Measurements from ENCODE around the gene NAPA.
"Not testable (repeated sequence)": the region's sequence is repeated elsewhere in the genome, so short reads cannot be mapped to it uniquely, and the experiment has no call there.

The NAPA gene

DNA sequence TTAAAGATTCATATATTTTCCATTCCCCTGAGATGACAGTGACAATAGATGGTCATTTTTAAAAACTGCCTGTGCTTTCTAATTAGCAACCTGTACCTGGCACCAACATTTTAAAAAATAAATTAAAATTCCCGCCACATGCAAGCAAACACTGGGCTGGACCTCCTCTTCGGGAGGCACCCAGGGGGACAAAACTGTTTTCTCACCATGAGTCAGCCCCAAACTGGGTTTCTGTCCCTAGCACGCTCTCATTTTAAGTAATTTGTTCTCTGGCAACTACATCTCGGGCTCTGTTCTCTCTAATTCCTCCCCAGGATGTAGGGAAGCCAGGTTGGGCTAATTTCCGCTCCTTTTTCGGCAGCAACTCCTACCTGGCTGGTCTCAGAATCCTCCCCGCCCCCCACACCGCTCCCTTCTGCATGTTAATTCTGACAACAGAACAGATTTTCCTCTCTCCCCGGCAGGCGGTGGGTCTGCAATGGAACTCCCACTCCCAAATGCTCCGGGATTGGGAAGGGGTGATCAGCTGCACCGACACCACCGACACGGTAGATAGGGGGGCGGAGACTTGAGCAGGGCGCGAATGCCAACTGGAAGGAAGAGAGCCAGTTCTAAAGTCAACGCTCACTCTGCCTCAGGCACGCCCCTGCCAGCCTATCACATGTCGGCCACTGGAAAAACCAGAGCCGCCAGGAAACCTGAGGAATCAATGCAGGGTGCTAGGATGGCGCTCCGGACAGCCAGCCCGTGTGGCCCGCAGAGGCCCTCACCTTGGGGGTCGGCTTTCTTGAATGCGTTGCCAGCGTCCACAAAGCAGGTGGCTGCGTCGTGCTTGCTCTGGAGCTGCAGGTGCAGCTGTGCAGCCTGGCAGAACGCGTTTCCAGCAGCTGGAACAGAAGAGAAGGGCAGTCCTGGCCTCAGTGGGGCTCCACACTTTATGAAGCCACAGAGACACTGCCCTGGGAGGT is 14.7 kb downstream of the NAPA start:
- DNase-seq = no peak

DNA sequence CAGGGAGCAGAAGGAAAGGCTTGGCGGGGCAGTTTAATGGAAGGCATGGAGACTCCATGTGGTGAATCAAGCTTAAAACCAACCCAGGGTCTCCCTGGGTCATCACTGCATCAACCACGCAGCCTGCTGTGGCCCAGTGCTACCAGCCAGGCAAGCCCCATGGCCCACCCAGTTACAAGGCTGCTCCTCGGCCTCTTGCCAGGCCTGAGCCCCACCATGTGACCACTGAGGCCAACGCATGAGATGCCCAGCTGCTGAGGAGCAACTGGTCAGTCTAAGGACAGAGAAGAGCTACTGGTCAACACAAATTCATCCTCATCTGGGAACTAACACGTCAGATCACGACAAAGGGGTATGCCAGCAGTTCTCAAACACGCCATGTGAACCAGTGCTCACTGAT is 15.5 kb downstream of the NAPA start:
- DNase-seq = no peak

DNA sequence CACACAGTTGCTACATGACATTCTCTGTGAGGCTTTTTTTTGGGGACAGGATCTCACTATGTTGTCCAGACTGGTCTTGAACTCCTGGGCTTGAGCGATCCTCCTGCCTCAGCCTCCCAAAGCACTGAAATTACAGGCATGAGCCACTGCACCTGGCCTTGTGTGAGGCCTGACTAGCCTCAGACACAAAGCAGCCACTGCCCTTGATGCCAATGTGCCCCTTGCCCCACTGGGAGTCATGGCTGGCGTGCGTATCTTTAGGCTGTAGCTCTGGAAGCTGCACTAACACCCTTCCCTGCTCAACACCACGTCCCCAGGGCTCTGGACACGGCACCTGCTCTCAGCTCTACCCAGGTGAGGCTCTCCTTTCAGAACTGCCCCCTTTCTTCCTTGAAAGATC is 16.3 kb downstream of the NAPA start:
- no peak for DNase-seq

DNA sequence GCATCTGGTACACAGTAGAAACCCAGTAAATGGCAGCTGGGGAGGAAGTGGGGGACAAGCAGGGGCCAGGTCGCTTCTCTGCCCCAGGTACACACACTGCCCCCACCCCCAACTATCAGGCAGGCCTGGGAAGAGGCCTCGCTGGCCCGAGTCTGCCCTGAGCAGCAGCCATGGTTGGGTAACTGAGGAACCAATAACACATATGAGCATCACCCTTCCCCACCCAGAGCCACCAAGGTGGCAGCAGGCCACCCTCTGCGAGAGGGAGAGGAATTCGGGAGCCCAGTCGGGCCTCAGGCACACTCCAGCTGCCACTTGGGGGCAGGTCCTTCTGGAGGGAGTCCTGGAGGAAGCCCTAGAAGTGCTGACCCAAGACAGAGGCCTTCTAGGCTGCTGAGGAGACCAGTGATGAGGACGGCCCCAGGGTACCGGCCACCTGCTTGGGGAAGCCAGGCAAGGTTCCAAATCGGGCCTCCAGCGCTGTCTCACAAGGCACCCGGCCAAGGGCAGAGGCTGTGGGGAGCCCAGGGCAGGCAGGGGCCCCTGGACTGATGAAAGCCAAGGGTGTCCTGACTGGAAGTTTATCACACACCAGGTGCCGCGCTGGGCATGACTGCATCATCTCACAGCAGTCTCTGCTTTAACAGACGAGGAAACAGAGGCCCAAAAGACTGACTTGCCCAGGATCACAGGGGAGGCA is 16.9 kb downstream of the NAPA start:
- no peak for DNase-seq

DNA sequence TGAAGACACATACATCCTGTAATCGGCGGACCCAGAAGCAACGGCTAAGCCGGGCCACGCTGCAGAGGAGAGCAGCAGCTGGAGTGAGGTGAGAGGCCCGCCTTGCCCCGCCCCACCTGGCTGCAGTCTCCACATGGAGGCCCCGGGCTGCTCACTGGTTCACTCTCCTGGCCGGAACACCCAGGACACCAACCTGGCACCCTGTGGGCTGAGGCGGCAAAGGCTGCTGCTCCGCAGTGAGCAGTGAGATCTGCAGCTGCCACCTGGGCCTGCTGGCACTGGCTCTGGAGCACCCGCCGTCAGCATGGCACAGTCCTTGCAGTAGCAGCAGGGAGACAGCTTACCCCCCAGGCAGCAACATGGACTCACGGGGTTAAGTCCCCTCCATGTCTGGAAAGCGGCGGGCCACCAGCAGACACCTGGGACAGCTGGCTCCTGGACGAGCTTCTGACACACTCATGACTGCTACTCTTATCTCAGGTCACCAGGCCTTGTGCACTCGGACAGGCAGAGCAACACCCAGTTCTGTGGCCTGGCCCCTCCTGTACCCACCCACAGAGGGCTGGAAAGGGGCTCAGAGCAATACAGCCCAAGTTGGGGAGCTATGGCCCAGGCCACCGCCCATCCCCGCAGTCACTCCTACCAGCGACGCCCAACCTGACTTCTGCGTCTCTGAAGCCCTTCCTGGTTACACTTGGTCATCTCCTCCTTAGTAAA is 17.7 kb downstream of the NAPA start:
- no peak for DNase-seq

DNA sequence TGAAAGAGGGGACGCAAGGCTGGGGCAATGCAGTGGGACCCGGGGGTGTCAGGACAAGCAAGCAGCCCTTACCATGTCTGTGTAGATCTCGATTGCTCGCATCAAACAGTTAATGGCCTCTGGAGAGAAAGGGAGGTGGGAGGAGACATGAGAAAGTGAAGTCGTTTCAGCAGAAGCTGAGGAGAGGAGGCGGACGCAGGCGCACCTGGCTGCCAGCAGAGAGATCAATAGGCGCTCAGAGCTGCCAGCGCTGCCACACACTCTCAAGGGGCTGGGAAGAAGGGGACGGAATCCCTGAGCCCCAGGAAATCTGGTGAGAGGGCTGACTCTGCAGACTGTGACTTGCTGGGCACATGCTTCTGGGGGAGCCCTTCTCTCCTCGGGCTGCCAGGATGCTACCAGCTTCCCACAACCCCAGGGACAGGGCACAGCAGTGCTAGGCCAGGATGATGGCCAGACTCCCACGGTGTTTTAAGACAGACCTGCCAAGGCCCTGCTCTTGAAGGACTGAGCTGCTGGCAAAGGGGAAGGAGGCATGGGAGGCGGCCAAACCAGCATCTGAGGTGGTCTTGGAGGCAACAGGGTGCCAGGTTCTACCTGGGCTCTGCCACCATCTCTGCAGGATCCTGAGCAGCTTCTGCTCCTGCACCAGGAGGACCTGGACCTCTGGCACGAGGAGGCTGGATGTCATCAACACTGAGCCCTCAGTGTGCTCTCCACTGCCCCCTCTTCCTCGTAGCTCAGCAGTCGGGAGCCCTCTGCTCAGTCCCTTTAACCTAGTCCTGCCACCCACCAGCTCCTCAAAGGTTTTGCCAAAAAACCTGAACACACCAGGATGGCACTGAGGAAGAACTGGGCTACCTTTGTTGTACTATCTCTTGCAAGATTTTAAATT is 19.1 kb downstream of the NAPA start:
- DNase-seq = no peak

DNA sequence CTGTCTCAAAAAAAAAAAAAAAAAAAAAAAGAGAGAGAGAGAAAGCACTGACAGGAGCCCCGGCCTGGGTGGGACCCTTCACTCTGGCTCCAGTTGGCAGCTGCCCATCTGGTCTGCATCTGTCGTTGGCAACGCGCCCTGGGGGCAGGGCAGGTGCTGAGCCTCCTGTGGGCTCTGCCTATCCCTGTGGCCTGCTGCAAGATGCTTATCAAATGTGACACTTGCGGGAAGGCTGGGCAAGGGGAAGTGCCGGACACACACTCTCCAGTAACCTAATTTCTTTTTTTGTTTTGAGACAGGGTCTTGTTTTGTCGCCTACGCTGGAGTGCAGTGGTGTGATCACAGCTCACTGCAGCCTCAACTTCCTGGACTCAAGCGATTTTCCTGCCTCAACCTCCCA is 20.1 kb downstream of the NAPA start:
- DNase-seq = no peak

DNA sequence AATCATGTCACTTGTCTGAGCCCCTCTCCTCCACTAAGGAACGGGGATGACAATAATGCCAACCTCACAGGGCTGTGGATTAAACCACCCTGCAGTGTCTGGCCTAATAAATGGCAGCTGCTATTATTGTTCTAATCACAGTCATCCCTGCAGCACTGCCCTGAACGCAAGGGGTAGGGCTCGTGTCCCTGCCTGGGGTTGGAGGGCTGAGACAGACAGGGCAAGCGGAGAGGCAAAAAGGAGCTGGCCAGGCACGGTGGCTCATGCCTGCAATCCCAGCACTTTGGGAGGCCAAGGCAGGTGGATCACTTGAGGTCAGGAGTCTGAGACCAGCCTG is 20.7 kb downstream of the NAPA start:
- DNase-seq = no peak

DNA sequence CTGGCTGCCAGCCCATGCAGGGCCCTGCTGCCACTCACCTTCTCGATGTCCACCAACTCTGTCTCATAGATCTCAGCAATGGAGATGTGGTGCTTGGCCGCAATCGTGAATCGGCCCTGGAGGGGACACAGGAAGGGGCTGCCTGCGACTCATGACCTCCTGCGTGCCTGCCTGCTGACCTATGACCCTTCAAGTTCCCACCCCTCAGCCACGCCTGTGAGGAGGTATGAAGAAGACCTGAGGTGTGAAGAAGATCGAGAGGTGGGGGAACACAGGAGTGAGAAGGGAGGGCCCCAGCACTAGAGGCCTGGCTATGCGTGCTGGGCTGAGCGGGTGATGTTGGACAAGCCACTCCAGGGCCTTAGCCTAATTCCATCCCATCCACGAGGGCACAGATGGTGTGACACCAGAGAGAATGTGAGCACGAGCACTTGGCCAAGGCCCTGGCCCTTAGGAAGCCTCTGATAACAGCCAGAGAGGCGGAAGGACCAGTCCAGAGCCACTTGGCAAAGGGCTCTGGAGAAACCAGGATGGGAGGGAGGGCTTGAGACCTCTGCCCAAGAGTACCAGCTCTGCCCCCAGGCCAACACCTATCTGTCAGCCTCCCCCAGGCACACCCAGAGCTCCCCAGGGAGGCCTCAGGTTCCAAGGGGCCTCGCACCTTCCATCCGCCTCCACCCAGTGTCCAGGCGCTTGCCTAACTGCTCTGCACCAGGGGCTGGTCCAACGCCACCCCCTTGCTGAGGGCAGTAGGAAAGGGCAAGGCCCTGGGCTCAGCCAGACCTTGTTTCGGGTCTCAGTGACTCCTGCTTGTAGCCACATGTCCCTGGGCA is 21.3 kb downstream of the NAPA start:
- no peak for DNase-seq

DNA sequence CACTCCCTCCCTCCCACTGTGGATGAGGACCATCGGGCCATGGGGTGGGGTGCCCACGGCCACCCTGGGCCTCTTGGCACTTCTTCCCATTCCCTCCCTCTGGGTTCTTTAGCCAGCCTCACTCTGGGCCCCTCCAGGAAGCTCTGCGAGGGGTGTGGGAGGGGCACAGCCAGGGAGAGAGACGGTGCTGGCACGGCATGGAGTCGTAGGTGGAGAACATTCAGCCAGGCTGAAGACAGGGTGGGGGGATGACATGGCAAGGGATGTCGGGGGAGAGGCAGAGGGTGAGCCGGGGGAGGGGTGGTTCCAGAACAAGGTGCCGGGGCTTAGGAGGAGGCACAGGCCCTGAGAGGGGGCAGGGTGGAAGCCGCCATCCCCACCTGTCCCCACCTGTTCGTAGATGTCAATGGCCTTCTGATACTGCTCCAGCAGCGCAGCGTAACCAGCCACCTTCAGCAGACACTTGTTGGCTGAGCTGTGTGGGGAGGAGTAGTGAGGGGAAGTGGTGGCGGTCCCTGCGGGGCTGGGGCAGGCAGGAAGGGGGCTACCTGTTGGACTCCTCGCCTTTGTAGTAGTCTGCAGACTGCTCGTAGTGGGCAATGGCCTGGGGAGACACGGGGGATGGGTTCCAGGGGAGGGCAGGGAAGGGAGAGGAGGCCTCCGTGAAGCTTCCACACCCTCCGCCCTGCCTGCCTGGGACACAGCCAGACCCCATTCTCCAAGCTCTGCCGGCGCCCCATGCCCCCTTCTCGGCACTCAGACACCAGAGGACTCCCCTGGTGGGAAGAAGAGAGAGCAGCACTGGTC is 22.1 kb downstream of the NAPA start:
- no peak for DNase-seq

DNA sequence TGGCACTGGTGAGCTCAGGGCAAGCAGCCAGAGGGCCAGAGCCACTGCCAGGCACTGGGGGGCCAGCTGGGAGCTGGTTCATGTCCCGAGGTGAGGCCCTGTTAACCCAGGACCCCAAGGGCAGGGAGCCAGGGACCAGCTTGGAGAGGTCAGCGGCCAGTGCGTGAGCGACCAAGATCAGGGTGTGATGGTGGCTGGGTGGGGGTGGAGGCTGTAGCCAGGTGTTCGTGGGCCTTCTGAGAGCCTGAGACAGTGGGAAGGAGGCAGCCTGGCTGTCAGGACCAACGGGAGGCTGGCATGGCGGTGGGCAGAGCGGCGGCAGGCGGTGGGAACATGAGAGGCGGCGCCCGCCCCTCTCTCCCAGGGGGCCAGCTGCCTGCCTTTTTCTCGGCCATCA is 22.7 kb downstream of the NAPA start:
- no peak for DNase-seq

DNA sequence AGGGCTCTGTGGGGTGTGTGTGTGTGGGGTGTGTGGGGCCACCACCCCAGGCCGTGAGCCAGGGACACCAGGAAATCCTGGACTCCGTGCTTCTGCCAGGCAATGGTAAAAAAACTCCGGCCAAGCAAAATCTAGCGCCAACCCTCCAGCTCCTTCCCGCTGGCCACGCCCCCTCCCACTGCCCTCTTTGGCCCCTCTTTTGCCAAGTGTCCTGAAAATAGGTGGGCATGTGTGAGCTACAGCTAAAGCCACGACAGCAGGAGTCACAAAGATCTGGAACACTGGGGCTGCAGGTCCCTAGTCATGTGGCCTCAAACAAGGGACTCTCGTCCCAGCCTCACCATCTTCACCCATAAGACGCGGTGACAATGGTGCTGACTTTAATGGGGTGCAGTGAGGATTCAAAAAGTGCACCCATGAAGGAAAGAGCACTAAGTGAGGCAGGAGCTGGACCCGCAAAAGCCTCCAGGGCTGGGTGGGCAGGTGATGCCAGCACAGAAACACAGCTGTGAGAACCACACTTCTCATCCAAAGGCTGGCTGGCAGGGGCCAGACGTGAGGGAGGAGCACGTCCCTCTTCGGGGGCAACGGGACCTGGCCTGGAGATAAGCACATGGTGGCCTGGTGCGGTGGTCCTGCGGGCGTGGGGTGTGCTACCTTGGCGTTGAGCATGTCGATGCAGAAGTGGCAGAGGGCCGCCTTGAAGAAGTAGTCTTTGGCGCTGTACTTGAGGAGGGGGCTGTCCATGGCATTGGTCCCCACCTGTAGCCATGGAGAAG is 23.3 kb downstream of the NAPA start:
- no peak for DNase-seq

DNA sequence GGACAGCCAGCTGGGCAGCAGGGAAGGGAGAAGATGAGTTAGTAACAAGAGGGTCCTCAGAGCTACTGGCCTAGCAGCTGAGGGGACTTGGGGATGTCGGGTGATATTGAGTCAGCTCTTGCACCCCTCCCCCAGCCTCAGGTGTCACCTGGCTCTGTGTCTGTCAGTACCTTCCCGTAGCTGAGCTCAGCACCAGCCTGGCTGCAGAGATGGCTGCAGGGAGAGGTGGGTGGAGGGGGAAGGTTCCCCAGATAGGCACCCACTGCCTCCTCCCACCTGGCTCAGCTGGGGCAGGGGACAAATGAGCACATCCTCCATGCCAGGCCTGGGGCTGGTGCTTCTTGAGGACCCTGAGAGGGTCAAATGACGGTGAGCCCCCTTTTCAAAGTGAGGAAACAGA is 24.0 kb downstream of the NAPA start:
- peak; percentile 23 for DNase-seq

DNA sequence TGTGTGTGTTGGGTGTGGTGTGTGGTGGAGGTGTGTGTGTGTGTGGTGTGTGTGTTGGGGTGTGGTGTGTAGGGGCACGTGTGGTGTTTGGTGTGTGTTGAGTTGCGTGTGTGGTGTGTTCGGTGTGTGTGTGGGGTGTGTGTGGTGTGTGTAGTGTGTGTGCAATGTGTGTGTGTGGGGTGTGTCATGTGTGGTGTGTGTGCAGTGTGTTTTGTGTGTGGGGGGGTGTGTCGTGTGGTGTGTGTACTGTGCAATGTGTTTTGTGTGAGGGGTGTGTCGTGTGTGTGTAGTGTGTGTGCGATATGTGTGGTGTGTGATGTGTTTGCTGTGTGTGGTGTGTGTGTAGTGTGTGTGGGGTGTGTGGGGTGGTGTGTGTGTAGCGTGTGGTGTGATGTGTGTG is 24.8 kb downstream of the NAPA start:
- no peak for DNase-seq

DNA sequence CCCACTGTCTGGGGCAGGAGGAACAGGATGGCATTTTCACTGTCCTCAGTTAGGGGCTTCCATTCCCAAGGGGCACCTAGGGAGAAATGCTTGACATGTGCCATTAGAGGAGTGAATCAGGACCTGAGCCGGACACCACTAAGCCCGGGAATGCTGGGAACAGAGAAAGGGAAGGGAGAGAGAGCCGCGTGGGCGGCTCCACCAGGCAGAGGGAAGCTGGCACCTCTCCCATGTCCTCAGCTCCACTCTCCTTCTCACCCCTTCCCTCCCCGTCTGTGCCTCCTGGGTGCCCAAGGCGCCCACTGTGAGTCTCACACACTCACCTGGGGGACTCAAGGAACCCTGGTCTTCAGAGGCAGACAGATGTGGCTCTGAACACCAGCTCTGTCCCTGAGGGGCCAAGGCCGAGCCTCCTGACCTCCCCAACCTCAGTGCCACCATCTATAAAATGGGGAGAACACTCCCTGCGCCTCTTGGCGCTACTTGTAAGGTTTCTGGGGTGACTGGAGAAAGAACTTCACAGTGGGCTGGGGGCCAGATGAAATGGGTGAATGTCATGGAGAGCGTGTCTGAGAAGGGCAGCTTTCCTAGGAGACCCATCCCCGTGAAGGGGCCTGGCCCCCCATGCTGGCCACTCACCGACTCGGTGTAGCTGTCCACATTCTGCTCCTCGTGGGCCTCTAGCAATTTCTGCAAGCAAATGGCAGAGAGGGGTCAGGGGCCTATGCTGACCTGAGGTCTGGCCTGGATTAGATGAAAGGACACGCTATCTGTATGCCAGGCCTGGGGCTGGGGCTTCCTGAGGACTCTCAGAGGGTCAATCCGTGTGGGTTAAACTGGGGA is 25.6 kb downstream of the NAPA start:
- no peak for DNase-seq

DNA sequence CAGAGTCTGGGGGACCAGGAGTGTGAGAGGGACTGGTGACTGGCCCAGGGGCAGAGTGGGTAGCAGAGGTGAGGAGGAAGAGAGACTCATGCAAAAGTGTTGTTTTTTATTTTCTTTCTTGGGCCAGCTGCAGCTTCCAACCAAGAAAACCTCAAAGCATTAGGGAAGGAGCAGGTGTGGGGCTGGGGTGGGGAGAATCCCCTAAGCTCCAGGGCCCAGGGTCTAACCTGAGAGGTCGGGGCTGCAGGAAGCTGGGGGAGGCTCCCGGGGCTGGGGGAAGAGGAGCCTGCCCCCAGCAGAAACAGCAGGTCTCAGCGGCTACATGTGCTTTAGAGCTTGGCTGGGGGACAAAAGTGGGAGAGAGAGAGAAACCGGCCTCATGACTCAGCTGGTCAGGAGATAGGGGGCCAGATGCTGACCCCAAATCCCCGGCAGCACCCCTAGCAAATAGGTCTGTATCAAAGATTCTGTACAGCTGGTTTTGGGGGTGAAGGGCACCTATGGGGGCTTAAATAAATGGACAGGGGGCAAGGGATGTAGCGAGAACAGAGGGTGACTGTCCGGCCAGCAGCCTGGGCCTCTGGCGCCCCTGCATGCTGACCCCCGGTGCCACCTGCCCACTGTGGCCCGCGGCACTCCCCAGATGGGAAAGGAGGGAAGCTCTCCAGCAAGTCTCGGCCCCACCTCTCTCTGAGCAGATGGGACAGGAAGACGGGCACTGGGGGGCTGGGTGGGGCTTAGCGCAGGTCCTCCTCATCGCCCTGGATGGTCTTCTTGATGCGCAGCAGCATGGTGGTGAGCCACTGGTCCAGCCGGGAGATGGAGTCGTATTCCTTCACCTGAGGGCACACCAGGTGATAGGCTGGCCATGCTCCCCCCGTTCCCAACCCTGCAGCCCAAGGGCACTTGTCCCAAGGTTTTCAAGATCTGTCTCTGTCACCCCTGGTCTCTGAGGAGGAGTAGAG is 27.0 kb downstream of the NAPA start:
- no peak for DNase-seq

DNA sequence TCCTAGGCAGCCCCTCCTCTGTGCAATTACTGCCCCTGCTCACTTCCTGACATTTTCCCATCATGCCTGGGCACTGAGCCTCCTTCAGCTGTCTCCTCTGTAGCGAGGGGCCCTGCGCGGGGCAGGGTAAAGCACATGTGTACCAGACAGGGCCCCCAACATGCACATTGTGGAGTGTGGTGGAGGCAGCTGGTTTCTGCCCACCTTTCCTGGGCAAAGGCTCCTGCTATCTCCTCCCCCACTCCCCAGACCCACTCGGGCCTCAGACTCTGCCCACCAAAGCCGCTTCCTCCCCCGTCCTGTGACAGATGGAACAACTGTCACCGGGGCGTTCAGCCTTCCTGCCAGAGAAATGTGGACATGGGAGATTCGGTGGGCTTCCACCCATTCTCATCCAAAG is 28.0 kb downstream of the NAPA start:
- no peak for DNase-seq

DNA sequence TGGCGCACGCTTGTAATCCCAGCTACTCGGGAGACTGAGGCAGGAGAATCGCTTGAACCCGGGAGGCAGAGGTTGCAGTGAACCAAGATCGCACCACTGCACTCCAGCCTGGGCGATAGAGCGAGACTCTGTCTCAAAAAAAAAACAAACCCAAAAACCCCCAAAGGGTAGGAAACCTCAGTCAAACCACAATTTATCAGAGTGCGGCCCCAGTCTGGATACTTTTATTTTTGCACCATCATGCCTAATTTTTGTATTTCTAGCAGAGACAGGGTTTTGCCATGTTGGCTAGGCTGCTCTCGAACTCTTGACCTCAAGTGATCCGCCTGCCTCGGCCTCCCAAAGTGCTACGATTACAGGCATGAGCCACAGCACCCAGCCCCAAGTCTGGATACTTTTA is 28.6 kb downstream of the NAPA start:
- not testable (repeated sequence) for DNase-seq
